ENCODE data around the gene C2CD4D.

The C2CD4D gene

GRCh38 chr1:151814426-151814825, 25.2 kb downstream of the C2CD4D start:
- DNase-seq (ENCODE audit: low spot score) = no peak

DNA sequence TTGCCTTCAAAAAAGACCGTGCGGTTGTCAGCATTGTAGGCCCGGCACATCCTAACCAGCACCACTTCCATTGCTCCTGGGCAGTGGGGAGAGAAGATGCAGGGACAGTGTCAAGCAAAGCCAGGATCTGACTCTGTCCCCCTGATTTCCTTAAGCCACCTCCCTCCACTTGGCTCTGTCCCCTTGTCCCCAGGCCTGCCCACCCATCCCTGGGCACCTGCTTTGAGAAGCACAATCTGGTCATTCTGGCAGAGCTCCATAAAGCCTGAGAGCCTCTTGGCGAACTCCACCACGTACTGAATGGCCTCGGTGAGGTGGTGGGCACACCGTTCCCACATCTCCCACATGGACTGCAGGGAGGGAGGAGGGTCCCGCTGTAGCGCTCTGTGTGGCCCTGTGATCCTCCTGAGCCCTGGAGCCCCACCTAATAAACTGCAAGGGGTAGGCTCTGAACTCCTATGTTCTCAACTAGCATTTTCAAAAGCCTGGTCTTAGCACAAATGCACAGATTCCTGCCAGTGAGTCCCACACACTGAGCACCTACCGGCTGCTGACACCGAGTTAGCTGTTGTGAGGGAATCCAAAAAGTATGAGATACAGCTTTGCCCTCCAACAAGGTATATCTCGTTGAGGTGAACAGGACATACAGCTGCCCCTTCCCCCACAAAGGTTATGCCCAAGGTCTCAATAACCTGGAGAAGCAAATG, 26.2 kb downstream of the C2CD4D start:
- no peak for DNase-seq (ENCODE audit: low spot score)

DNA sequence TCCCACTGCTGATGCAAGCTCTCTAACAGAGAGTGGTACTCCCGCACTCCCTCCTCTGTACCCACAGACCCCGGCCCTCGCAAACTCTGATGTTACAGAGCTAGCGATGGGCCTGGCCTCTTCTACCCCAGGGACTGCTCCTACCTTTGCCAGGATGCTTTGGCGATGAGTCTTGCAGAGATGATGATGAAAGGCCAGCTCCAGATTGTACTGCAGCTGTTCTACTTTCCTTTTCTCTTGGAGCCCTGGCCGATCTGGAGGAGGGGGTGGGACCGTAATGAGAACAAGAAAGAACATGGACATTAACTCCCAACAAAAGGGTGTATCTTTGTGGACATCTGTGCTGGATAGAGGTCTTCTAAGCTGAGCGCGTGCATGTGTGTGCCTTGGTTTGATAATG, 28.4 kb downstream of the C2CD4D start:
- no peak for DNase-seq (ENCODE audit: low spot score)

- no peak for DNase-seq (ENCODE audit: low spot score)
Measured at GRCh38 chr1:151809985-151810556, 29.5 kb downstream of the C2CD4D start.

DNA sequence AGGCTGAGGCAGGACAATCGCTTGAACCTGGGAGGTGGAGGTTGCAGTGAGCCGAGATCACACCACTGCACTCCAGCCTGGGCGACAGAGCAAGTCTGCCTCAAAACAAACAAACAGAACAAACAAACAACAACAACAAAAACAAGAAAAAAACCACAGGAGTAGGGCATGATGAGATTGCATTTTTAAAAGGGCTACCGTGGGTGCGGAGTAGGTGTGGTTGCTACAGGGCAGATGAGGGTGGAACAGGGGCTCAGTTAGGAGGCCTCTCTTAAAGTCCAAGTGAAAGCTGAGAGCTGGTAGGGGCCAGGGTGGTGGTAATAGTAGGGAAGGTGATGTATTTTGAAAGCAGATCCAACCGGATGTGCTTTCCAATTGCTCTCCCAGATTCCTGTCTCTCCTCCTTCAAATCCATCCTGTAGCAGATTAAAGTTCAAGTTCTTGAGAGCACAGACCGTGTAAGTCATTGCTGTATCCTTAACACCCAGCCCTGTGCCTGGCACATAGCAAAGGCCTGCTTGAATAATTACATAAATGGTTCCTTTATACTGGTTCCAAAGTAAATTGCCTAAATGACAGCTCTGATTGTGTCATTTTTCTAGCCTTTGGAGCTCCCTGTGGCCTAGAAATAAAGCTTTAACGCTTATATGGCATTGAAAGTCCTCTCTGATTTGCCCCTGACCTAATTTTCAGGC, 30.2 kb downstream of the C2CD4D start:
- DNase-seq (ENCODE audit: low spot score) = no peak

DNA sequence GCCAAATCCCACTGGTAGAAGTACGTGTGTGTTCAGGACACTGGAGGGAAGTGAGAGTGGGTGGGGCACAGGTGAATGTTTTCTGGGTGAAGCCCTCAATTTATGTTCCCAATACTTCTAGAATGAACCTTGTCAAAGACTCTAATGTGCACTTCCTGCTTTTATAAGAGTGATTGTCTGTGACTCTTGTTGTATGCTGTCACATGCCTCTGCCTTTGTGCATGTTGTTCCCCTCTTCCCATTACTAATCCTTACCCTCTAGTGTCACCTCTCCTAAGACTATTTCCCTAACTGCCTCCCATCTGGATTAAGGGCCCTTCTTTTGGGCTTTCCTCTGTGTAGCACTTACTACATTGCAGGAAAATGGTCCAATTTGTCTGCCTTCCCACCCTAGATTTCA, 31.9 kb downstream of the C2CD4D start:
- no peak for DNase-seq (ENCODE audit: low spot score)

DNA sequence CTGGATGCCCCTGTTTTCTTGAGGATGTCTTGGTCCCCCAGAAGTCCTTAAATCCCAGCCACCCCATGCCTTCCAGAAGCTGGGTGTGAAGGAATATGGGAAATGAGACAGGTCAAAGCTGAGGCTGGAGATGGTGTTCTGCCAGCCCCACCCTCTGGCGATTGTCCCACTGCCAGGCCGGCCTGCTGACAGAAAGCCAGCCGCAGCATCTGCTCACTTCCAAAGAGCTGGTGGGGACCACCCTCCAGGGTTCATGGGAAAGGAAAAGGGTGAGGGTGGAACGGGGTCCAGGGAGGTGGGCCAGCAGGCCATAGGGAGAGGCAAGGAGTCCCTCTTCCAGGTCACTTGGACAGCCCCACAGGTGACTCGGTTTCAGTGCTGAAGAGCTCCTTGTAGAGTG, 32.5 kb downstream of the C2CD4D start:
- no peak for DNase-seq (ENCODE audit: low spot score)

DNA sequence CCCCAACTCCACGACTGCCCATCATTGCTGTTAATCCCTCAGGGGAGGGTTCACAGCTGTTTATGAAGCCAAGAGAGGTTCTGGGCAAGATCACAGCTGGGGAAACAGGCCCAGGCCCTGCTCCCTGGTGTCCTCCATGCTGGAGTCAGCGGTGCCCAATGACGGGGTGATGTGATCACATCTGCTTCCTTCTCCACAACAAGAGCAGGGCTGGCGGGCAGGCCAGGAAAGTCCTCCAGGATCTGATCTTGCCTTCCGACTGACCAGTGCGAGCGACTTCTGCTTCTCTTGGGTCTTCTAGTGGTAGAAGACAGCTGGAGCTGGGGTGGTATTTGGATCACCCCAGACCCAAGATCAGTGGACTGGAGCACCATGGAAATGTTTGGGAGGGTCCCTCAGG, 33.5 kb downstream of the C2CD4D start:
- DNase-seq (ENCODE audit: low spot score) = no peak

DNA sequence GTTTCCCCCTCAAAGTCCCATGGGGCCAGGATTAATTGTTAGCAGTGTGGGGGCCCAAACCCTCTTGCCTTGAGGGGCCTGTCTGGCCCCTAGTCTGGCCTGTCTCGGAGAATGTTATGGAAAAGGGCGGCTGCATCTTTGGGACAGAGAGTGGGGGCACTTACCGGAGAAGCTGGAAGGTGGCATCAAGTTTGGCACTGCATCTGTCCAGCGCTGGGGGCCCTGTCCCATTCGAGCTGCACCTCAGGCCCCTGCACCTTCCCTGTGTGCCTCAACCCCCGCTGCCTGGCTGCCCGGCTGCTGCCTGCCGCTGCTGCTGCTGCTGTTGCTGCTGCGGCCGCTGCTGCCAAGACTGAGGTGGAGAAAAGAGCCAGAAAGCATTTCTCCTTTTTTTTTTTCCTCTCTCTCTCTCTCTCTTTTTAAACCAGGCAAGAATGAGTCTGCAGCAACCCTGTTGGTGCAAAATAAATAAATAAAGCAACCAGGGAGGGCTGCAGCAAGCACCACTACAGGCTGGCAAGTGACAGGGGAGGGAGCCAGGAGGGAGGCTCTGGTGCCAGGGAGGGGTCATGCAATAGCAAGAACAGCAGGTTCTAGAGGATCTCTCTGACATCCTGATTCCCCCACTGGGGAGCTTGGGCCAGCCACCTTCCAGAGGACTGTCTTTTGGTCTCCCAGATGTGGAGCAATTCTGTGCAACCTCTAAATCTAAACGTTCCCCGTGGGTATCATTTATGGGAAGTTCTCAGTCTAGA, 34.4 kb downstream of the C2CD4D start, which contains the start of gene LINGO4:
TSS of gene LINGO4 (minus strand) at position 354 of the 755 bp plus-strand sequence. CDS start 2,715 bp downstream, outside the sequence.
- no peak for DNase-seq (ENCODE audit: low spot score)

GRCh38 chr1:151803915-151804314, 35.7 kb downstream of the C2CD4D start:
- no peak for DNase-seq (ENCODE audit: low spot score)

DNA sequence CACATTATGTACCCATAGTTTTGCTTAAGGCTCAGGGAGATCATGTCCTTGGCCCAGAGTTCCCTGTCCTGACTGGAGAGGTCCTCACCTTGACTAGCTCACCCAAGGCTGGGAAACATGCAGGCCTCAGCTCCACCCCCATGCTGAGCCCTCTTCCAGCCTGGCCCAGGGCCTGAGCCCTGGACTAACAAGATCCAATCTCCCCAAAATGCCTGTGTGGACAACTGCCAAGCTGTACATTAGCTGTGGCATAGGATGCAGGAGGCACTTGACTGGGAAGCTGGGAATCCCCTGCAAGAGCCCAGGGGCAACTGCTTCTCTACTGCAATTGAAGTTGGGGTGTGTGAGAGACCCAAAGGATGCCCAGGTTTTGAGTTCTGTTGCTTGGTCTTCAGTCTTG, 36.5 kb downstream of the C2CD4D start:
- DNase-seq (ENCODE audit: low spot score) = no peak

- DNase-seq (ENCODE audit: low spot score) = no peak
Measured at GRCh38 chr1:151802372-151802771, 37.2 kb downstream of the C2CD4D start.

DNA sequence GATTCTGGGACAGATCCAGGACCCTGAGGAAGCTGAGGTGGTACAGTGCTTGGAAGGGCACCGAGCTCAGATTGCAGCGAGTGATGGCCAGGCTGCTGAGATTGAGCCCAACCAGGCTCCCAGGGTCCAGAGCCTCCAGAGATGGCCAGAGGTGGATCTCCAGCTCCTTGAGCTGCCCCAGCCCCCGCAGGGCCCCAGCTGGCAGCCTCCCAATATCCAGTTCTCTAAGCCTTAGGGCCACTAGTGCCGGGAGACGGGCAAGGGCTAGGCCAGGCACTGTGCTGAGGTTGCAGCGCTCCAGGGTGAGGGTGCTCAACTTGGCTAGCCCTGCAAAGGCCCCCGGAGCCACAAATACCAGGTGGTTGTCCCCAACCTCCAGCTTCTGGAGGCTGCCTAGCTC, 37.8 kb downstream of the C2CD4D start:
- no peak for DNase-seq (ENCODE audit: low spot score)

- DNase-seq (ENCODE audit: low spot score) = no peak
Measured at GRCh38 chr1:151801310-151801820, 38.3 kb downstream of the C2CD4D start.

DNA sequence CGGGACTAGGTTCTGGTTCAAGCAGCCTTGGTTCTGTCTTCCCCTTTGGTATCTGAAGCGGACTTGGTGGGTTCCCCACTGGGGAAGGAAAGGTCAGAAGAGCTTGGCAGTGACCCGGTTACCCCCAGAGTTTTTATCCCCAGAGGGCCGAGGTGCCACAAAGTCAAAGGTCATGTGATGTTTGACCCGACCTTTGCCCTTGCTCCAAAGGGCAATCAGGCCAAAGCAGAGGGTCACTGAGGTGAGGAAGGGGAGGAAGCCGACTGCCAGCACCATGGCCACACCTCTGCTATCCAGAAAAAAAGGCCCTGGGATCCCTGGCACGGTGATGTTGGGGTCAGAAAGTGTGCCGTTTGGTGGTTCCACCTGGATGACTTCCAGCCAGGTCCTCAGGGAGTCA, 38.8 kb downstream of the C2CD4D start:
- DNase-seq (ENCODE audit: low spot score) = no peak

DNA sequence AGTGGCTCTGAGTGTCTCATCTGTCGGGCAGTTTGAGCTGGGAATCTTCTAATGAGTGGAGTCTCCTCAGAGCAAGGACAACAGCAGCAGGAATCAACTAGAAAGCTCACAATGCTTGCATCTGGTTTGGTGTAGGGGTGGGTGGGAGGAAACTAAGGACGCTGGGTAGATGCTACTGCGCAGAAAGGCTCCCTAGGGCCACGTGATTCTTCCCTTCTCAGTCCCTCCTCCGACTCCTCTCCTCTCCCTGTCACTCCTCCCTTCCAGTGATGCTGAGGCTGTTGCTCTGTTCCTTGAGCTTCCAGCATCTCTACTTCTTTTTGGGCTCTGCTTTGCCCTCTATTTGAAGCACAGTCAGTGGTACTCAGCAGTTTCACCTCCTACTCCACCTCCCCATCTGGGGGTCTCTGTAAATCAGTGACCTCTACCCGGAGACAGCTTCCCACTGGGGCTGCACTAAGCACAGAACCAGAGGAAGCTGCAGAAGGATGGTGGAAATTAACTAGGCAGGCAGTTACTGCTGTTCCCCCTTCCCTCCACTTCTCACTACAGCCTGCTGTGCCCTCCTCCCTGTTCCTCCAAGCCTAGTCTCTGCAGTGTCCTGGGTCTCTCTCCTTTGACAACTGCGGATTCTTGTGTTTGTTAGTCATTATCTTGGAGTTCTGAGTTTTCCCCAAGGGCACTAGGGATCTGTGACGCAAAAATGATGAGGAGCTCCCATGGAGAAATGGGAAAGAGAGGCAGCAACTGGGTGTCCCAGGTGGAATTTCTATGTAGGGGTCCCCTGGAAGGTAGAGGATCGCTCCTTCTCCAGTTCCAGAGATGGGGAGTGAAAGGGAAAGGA, 40.2 kb downstream of the C2CD4D start:
- DNase-seq (ENCODE audit: low spot score) = peak; percentile 4

- no peak for DNase-seq (ENCODE audit: low spot score)
Measured at GRCh38 chr1:151798571-151798970, 41.0 kb downstream of the C2CD4D start.

- peak; percentile 33 for DNase-seq (ENCODE audit: low spot score)
Measured at GRCh38 chr1:151790940-151791651, 48.5 kb downstream of the C2CD4D start.

DNA sequence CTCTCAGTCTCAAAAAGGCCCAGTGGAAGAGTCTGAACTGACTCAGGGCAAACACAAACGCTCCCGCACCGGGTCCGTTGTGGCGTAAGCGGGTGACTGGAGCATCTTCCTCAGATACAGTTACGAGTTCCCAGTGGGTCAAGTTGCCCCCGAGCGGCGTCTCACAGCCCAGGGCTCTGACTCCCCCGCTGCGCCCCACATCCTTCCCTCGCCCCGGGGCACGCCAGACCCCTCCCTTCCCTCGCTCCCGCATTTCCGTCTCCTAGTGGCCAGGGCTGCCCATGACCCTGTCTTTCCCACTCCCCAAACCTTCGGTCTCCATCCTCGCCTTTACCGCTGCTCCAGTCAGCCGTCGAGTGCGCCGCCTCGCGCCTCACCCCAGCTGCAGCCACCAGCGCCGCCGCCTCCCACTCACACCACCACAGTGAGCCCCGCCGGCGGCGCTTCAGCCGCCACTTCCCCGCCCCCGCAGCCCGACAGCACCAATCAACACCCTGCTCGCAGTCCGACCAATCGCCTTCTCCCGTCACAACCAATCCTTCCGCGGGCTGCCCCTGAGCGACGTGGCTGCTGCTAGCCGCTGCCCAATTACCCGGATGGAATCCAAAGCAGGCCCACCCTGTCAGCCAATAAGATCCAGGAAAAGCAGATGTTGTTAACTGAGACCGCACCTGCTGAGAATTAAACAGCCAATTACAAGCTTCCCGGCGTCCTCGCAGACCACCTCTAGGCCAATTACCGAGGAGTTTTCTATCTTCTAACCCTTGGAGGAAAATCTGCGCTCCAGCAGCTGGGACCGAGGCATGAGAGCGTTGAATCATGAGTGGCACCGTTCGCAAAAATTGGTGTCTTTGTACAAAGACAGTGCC, 49.3 kb downstream of the C2CD4D start, which contains the start of gene TDRKH:
TSS of gene TDRKH (minus strand) at position 430 of the 869 bp plus-strand sequence. CDS start 7,478 bp downstream, outside the sequence.
- peak; percentile 99 for DNase-seq (ENCODE audit: low spot score)
